ENCODE measurements around the gene SCN1A.

Gene SCN1A

GRCh38 chr2:165961818-165962217, 166.0 kb downstream of the SCN1A start:
- DNase-seq = no peak

GRCh38 chr2:165959371-165959770, 168.4 kb downstream of the SCN1A start:
- DNase-seq = no peak

GRCh38 chr2:165958313-165958960, 169.4 kb downstream of the SCN1A start:
- no peak for DNase-seq

- no peak for DNase-seq
Observed at GRCh38 chr2:165957030-165957675, 170.7 kb downstream of the SCN1A start.

- DNase-seq = peak; percentile 89 to 93
Observed at GRCh38 chr2:165953655-165954606, 173.9 kb downstream of the SCN1A start, which contains the start of gene TTC21B. Gene TTC21B (minus strand): TSS chr2:165953776. CDS start chr2:165953705, 71 bp downstream.

- DNase-seq = no peak
Observed at GRCh38 chr2:165953306-165953654, 174.5 kb downstream of the SCN1A start.

GRCh38 chr2:165952741-165953211, 175.0 kb downstream of the SCN1A start:
- DNase-seq = peak in 1 of 2 donors; percentile 31

GRCh38 chr2:165952085-165952484, 175.7 kb downstream of the SCN1A start:
- DNase-seq = no peak

- no peak for DNase-seq
Observed at GRCh38 chr2:165950438-165950837, 177.4 kb downstream of the SCN1A start.

- DNase-seq = no peak
Observed at GRCh38 chr2:165941827-165942226, 186.0 kb downstream of the SCN1A start.

- no peak for DNase-seq
Observed at GRCh38 chr2:165938237-165938636, 189.6 kb downstream of the SCN1A start.
